K562 (cell line): ENCODE results near the gene MTOR. TPM values are rescaled to one million over a fixed set of nuclear protein-coding genes. Genes with fewer than 3 reads are reported as not detected.

ENCODE experiments used
- ATAC-seq: fragments of 200-7000 bp; cut with Tn5 transposase; 3 replicates; pipeline ENCODE4 v1.9.1; 2020; ENCODE audit warnings: moderate library complexity
- BruUV-seq: library from RNA; stranded (reverse); fragments of 400-500 nt; replicated peaks from 2 replicates; lab custom pipeline; 2021; lab: Mats Ljungman, UMichigan
- CTCF ChIA-PET: fragments of 300-600 bp; formaldehyde crosslinking; extraction: SDS; loops from one replicate; lab custom pipeline; 2021; ENCODE audit warnings: low intra/inter-chr PET ratio; lab: Yijun Ruan, JAX
- POLR2A ChIA-PET: fragments of 300-600, 350-650 bp; sonication (Branson Sonifier 250); formaldehyde crosslinking; extraction: SDS; loops from one replicate; lab custom pipeline; 2021; ENCODE audit warnings: antibody characterized with exemption, inconsistent platforms; lab: Yijun Ruan, JAX
- DNase-seq, 4 experiments: peaks; one replicate each; pipeline versions ENCODE4 v3.0.0 to v3.0.0-alpha.2; 2011 to 2018; ENCODE audit warnings: low spot score in 3 of 4, mixed read lengths in 3 of 4; ENCODE audit errors: extremely low read depth in 1 of 4
- FAIRE-seq: peaks from 2 replicates; lab custom pipeline; 2011; peaks lifted over from hg19 to GRCh38; lab: Jason Lieb, UNC
- H2AFZ ChIP-seq: 2 replicates; pipeline ENCODE4 v1.6.0; 2011; ENCODE audit warnings: low read depth, low read length, control low read depth, inconsistent platforms
- H3K27ac ChIP-seq: fragments of 200-600 bp; 3 replicates; pipeline ENCODE4 v1.8.0; 2011; ENCODE audit warnings: low read depth, mild to moderate bottlenecking, control low read depth, inconsistent platforms, low read length, moderate library complexity, mixed read lengths; ENCODE audit errors: extremely low read depth
- H3K27me3 ChIP-seq, 2 experiments: fragments of 300-600 bp in 1 of 2; 2 replicates in 1 of 2; 3 replicates in 1 of 2; pipeline versions ENCODE4 v1.6.0 to v1.8.0; 2011; ENCODE audit warnings: inconsistent platforms in 2 of 2, low read length in 2 of 2, mild to moderate bottlenecking in 1 of 2, mixed read lengths in 1 of 2, moderate library complexity in 1 of 2; ENCODE audit not compliant: control insufficient read depth in 2 of 2, insufficient read depth in 2 of 2
- H3K36me3 ChIP-seq: fragments of 300-600 bp; 3 replicates; pipeline ENCODE4 v1.8.0; 2011; ENCODE audit warnings: mild to moderate bottlenecking, low read length, inconsistent platforms; ENCODE audit not compliant: control insufficient read depth, insufficient read depth
- H3K4me1 ChIP-seq, 2 experiments: fragments of 200-600 bp in 1 of 2; replicated peaks in 1 of 2; 2 replicates in 1 of 2; 3 replicates in 1 of 2; pipeline versions ENCODE4 v1.5.1 to v1.8.0; 2011; ENCODE audit warnings: inconsistent platforms in 2 of 2, low read length in 2 of 2, mild to moderate bottlenecking in 1 of 2, mixed read lengths in 1 of 2, moderate library complexity in 1 of 2; ENCODE audit not compliant: control insufficient read depth in 2 of 2, insufficient read depth in 2 of 2
- H3K4me2 ChIP-seq: 2 replicates; pipeline ENCODE4 v1.6.1; 2011; ENCODE audit warnings: low read length, control low read depth, inconsistent platforms, mixed read lengths; ENCODE audit not compliant: insufficient read depth
- H3K4me3 ChIP-seq: fragments of 200-600 bp; sonication (generic), shearing (Covaris generic); 2 replicates; pipeline ENCODE4 v1.5.1; 2016; ENCODE audit warnings: control low read depth, inconsistent platforms
- H3K79me2 ChIP-seq: fragments of 200-600 bp; 3 replicates; pipeline ENCODE4 v1.8.0; 2011; ENCODE audit warnings: low read length, inconsistent platforms; ENCODE audit not compliant: control insufficient read depth, insufficient read depth
- H3K9ac ChIP-seq, 2 experiments: 2 replicates each; pipeline versions ENCODE4 v1.6.0 to v1.6.1; 2011; ENCODE audit warnings: low read depth in 2 of 2, low read length in 2 of 2, control low read depth in 1 of 2, inconsistent platforms in 1 of 2, mild to moderate bottlenecking in 1 of 2, mixed read lengths in 1 of 2; ENCODE audit not compliant: insufficient read depth in 1 of 2
- H3K9me1 ChIP-seq: one replicate; pipeline ENCODE4 v1.6.0; 2011; ENCODE audit warnings: inconsistent platforms, mild to moderate bottlenecking, low read length, moderate library complexity; ENCODE audit not compliant: control insufficient read depth, insufficient read depth
- H3K9me3 ChIP-seq: replicated peaks from 2 replicates; pipeline ENCODE4 v1.5.1; 2011; ENCODE audit warnings: low read depth, low read length, inconsistent platforms; ENCODE audit not compliant: control insufficient read depth, insufficient read depth
- H4K20me1 ChIP-seq: replicated peaks from 2 replicates; pipeline ENCODE4 v1.6.1; 2011; ENCODE audit warnings: low read length, inconsistent platforms, mixed read lengths; ENCODE audit not compliant: control insufficient read depth, insufficient read depth
- FOSL1 ChIP-seq: fragments of 200-800 bp; sonication (Bioruptor generic); conservative IDR thresholded peaks from 2 replicates; pipeline ENCODE4 v1.6.1; 2016; ENCODE audit warnings: missing genetic modification characterization, missing compliant biosample characterization
- NEUROD1 ChIP-seq: fragments of 150-350 bp; IDR thresholded peaks from 2 replicates; pipeline ENCODE4 v1.6.1; 2014; ENCODE audit warnings: borderline replicate concordance, low read length, low read depth; ENCODE audit not compliant: partially characterized antibody
- NFIC ChIP-seq: fragments of 450-650 bp; IDR thresholded peaks from 2 replicates; pipeline ENCODE4 v1.6.1; 2017; ENCODE audit warnings: mild to moderate bottlenecking, inconsistent platforms
- WGBS: fragments of 100-300 bp; shearing (Covaris generic); methylation state at CpG from one replicate; pipeline ENCODE4 v1.1.6; 2016; ENCODE audit warnings: low coverage, mixed read lengths; ENCODE audit not compliant: insufficient coverage; ENCODE audit errors: missing lambda C conversion rate; 5-methylcytosine and 5-hydroxymethylcytosine counted together
- in situ Hi-C: fragments of 300-500 bp; cut with MboI; formaldehyde crosslinking; loops from 4 replicates; pipeline ENCODE4 v1.15.0; 2018; ENCODE audit warnings: inconsistent platforms, mixed read lengths
- intact Hi-C: fragments of 100-400 bp; cut with micrococcal nuclease; formaldehyde crosslinking; loops from 2 replicates; pipeline ENCODE4 v1.14.2; 2022
- polyA plus RNA-seq, 8 experiments: library from polyadenylated mRNA; depleted of rRNA in 4 of 8; stranded (reverse) in 5 of 8; unstranded in 3 of 8; fragments of >200 nt; fragmentation: Nextera tagmentation in 2 of 8; fragmentation: Illumina TruSeq in 1 of 8; extraction: Ambion mirVana in 2 of 8; extraction: Trizol in 1 of 8; gene quantifications; 2 replicates each; pipeline versions ENCODE4 v1.2.1 to v1.2.3, GENCODE V29; 2011 to 2014; ENCODE audit warnings: inconsistent platforms in 1 of 8, missing spikeins in 1 of 8
- total RNA-seq, 7 experiments: library from RNA; depleted of rRNA in 6 of 7; stranded (reverse); fragments of >200 nt in 6 of 7; fragmentation: Illumina TruSeq in 2 of 7; extraction: Trizol in 2 of 7; gene quantifications; 2 replicates each; pipeline versions ENCODE4 v1.2.1 to v1.2.3, GENCODE V29; 2011 to 2021; ENCODE audit warnings: low replicate concordance in 1 of 7

The MTOR gene
- total and polyA plus RNA-seq, 9 of the 15 experiments (the other 6 are each of a cell fraction or from before 2014, with no cell fraction given), result 11.4 to 71.4 (median 52.2) TPM

- FAIRE-seq, result peak; percentile 35
- H3K4me3 ChIP-seq, result no peak overlapping the region
- DNase-seq, result peak in 2 of 4 experiments; percentile 14 to 34
- ChIA-PET POLR2A (interaction anchor here (0.6 to 0.9 kb wide), 5 partner anchors 9 to 257 kb away, joined by 3 to 4 read pairs (median 3); no protein-coding TSS in a partner anchor), CTCF (no interaction called here)
- no peaks in the 10 kb centered on the region for H3K27me3 ChIP-seq
- H3K9me1 ChIP-seq, result no peaks in the 10 kb centered on the region
- peaks cover 88% of the 10 kb centered on the region for H3K36me3 ChIP-seq
- intact Hi-C loops (no loop called here), in situ Hi-C loops (no loop called here)
- peaks cover 0 to 4% of the 10 kb centered on the region in 2 experiments; a peak in 2 of 5 replicates for H3K4me1 ChIP-seq
- 41% methylated on average over 5 of the region's 5 CpGs for WGBS
- no peaks in the 10 kb centered on the region for H3K9me3 ChIP-seq
- no peak overlapping the region for H3K4me2 ChIP-seq
- BruUV-seq, result no TSS peak
- H2AFZ ChIP-seq, result no peak overlapping the region
- no peak overlapping the region for H3K27ac ChIP-seq
- ATAC-seq, result peak; percentile 31; the same call in 1 of the 3 replicates
- H3K79me2 ChIP-seq, result no peaks in the 10 kb centered on the region
- no peaks in the 10 kb centered on the region for H4K20me1 ChIP-seq
- TF ChIP-seq FOSL1 (tag) (peak; percentile 9; the same call in 1 of the 2 replicates), NFIC (peak; percentile 55), NEUROD1 (no peak)
- 0 out of 4 replicates have a peak overlapping the region, but pooled peaks of 1 of the 2 experiments have one; percentile 45 for H3K9ac ChIP-seq
These were observed 128.0 kb downstream of the MTOR start for GRCh38 chr1:11134251-11134897.
